Mucosa of descending colon (tissue), 3 donors: ENCODE results near the gene THAP3. TPM values are rescaled to one million over a fixed set of nuclear protein-coding genes. Genes with fewer than 3 reads are reported as not detected.

Experiments used
- ATAC-seq: fragments of 200-7000 bp; cut with Tn5 transposase; one replicate; pipeline ENCODE4 v1.9.1; 2020; ENCODE audit warnings: mild to moderate bottlenecking, moderate library complexity
- DNase-seq, 3 donors: peaks; one replicate each; pipeline ENCODE4 v3.0.0-alpha.2; 2020
- H3K36me3 ChIP-seq: fragments of 200-600 bp; one replicate; pipeline ENCODE4 v1.8.0; 2021; ENCODE audit warnings: low read depth, mild to moderate bottlenecking
- H3K4me1 ChIP-seq: fragments of 200-600 bp; one replicate; pipeline ENCODE4 v1.8.0; 2021; ENCODE audit warnings: low read depth, mild to moderate bottlenecking
- H3K4me3 ChIP-seq: fragments of 200-600 bp; one replicate; pipeline ENCODE4 v1.8.0; 2021; ENCODE audit warnings: mild to moderate bottlenecking
- H3K9me3 ChIP-seq: fragments of 200-600 bp; one replicate; pipeline ENCODE4 v1.8.0; 2021; ENCODE audit warnings: mild to moderate bottlenecking
- intact Hi-C, 2 donors: fragments of 100-400 bp; cut with DNase I in 1 of 2; cut with micrococcal nuclease in 1 of 2; formaldehyde crosslinking; loops; one replicate each; pipeline versions ENCODE4 v1.11.0 to v1.11.1; 2022; cut with DNase I, micrococcal nuclease
- total RNA-seq, 3 donors: library from RNA; stranded (reverse); fragmentation: NEBNext Ultra II Directional in 2 of 3; extraction: Animal tissue kit (Norgen Biotek cat#: 25700) in 2 of 3; gene quantifications; one replicate each; pipeline versions ENCODE4 v1.2.1 to v1.2.4, GENCODE V29; 2021 to 2023
- TF ChIP-seq, protein P1 (sequence below): fragments of 200-600 bp; IDR thresholded peaks from one replicate; pipeline ENCODE4 v1.8.0; 2022; ENCODE audit warnings: antibody characterized with exemption, mild to moderate bottlenecking
- donor health status: DM: no; HTN: no; CAD: no; lungs with moderate emphysema.
- donor health status: DM: no; HTN: no; CAD: no.
- donor health status: DM: no; HTN: yes; CAD: no.

The THAP3 gene
- total RNA-seq, 3 donors from 2014 or later = 8.5 to 19.4 (median 13.7) TPM

DNA sequence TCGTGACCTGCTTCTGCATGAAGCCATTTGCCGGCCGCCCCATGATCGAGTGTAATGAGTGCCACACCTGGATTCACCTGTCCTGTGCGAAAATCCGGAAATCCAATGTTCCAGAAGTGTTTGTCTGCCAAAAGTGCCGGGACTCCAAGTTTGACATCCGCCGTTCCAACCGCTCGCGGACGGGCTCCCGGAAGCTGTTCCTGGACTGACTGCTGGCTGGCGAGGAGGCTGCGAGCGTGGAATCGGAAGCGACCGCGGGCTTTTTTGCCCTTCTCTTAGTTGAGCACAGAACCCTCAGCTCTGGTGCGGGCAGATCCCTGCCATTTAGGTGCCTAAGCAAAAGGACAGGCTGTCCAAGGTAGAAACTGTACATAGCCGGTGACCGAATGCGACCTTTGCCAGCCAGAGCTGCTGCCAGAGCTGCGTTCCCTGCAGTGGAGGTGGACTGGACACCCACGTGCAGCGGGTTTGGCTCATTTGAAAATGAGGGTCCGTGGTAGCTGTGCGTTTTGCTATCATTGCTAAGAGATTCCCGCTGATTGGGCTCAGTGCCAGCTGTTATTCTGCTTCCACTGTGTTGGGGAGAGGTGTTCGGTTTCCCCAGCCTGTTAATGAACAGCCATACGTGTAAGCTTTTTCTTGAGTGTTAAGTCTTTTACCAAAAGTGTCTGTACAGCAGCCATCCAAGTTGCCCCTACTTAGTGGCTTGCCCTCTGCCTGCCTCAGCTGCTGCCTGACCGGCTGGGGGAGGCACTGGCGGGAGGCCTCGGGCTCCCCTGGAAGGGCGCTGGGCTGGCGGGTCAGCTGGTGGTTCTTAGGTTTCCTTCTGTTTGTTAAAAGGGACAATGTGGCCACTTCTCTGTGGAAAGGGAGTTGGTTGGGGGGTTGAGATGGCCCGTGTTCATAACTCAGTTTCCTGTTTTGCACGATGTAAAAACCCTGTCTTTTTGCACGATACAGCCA lies 3.0 kb upstream of the THAP3 start:
- ATAC-seq = no peak
- DNase-seq = no peak
- intact Hi-C loops = no loop called here
- H3K9me3 ChIP-seq = no peaks in the 10 kb centered on the region
- H3K4me3 ChIP-seq = no peak overlapping the region
- H3K36me3 ChIP-seq = peaks cover 9% of the 10 kb centered on the region
- TF ChIP-seq, protein P1, sequence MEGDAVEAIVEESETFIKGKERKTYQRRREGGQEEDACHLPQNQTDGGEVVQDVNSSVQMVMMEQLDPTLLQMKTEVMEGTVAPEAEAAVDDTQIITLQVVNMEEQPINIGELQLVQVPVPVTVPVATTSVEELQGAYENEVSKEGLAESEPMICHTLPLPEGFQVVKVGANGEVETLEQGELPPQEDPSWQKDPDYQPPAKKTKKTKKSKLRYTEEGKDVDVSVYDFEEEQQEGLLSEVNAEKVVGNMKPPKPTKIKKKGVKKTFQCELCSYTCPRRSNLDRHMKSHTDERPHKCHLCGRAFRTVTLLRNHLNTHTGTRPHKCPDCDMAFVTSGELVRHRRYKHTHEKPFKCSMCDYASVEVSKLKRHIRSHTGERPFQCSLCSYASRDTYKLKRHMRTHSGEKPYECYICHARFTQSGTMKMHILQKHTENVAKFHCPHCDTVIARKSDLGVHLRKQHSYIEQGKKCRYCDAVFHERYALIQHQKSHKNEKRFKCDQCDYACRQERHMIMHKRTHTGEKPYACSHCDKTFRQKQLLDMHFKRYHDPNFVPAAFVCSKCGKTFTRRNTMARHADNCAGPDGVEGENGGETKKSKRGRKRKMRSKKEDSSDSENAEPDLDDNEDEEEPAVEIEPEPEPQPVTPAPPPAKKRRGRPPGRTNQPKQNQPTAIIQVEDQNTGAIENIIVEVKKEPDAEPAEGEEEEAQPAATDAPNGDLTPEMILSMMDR = no peak
- peaks cover 6% of the 10 kb centered on the region for H3K4me1 ChIP-seq

DNA sequence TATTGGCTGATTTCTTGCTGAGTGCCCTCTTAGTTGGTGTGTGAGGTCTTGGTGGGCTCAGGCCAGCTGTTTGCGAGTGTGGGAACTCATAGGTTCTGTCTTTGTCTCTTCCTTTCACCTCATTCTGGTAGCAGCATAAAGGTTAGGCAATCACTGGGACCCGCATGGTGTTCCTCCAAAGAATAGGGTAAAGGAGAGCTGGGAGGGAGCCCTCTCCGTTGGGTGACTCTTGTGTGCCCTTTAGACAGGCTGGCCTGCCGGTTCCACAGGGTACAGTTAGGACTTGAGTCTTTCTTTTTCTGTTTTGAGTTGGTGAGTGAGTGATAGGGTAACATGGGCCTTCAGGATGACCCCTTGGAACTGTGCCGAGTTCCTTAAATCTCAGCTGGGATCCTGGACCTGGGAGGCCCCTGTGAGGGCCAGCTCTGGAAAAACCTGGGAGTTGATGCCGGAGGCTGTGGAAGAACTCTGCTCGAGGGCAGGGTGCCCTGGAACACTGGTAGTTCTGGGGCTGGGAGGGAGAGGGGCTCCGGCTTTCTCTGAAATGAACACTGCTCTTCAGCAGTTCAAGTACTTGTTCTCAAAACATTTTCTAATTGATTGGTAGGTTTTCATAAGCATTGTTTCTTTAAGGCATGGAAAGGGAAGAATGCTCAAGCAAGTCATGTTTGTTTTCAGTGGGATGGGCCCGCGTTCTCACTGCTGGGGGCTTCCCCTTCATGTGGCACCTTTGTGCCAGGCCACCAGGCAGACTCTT lies 2.1 kb upstream of the THAP3 start:
- TF ChIP-seq, protein P1 = no peak
- no peak overlapping the region for H3K4me3 ChIP-seq
- DNase-seq (no peak), ATAC-seq (no peak)
- H3K9me3 ChIP-seq = no peaks in the 10 kb centered on the region
- peaks cover 6% of the 10 kb centered on the region for H3K4me1 ChIP-seq
- intact Hi-C loops = no loop called here
- peaks cover 9% of the 10 kb centered on the region for H3K36me3 ChIP-seq

DNA sequence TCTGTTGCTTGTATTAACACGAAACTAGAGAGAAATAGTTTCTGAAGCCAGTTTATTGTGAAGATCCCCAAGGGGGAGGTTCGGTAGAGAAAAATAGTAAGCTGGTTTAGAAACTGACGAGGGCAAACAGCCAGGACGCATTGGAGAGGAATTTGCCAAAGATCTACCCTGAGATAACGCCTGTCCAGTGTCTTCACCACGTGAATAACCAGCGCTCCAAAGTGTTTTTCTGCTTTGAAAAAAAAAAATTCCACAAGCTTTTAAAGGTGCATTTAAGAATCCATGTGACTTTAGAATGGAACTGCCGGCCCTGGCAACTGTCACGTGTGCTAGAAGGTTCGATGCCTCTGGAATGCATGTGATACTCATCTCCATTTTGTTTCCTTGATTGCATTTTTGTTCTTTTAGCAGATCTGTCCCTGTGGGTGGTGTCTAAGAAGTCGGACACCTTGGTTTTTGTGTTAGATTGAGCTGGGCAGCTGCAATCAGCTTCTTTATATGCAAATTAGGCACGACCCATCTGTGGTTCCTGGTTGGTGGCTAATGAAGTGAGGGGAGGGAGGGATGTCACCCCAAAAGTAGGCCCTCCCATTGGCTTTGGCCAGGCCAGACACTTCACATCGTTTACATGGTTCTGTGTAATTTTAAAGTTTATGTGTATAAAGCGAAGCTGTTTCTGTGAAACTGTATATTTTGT lies 1.3 kb upstream of the THAP3 start:
- intact Hi-C loops = no loop called here
- H3K36me3 ChIP-seq = peaks cover 9% of the 10 kb centered on the region
- ATAC-seq (no peak), DNase-seq (no peak)
- TF ChIP-seq, protein P1 = no peak
- peaks cover 6% of the 10 kb centered on the region for H3K4me1 ChIP-seq
- H3K9me3 ChIP-seq = no peaks in the 10 kb centered on the region
- no peak overlapping the region for H3K4me3 ChIP-seq

DNA sequence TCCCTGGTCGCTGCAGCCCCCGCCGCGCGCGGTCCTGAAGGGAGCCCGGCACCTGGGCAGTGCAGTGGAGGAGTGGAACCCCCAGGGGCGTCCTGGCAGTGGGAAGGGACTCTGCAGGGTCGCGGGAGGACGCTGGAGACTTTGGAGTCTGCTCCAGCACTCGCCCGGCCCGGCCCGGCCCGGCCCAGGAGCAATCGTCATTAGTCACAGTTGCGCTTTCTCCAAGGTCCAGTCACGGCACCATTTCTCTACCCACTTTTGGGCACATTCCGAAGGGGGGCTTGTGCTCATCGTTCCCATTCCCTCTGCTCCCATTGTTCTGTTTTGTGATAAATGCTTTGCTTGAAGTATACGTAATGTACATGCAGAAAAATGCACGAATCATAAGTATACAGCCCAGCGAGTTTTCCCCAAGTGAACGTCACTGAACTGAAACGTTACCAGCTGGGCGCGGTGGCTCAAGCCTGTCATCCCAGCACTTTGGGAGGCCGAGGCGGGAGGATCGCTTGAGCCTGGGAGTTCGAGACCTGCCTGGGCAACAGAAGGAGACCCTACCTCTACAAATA lies 999 bp downstream of the THAP3 start:
- peaks cover 6% of the 10 kb centered on the region for H3K4me1 ChIP-seq
- intact Hi-C loops = no loop called here
- ATAC-seq (peak; percentile 38), DNase-seq (peak in 2 of 3 donors; percentile 39 to 50)
- H3K9me3 ChIP-seq = no peaks in the 10 kb centered on the region
- TF ChIP-seq, protein P1 = no peak
- peaks cover 9% of the 10 kb centered on the region for H3K36me3 ChIP-seq
- H3K4me3 ChIP-seq = peak overlapping the region; percentile 74

DNA sequence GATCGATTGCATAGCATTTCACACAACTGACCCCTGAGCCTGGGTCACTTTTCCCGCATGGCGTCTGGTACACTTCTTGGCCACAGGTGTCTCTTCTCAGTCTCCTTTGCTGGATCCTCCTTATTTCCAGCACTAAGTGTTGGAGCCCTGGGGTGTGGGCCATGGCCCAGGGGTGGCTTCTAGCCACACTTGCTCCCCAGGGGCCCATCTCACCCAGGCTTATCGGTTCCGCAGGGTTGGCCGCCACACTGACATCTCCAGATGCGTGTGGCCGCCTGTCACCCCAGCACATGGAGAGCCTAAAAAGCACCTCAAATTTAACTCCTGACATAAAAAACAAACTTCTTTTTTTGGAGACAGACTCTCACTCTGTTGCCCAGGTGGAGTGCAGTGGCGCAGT lies 2.4 kb downstream of the THAP3 start:
- TF ChIP-seq, protein P1 = no peak
- Histone ChIP-seq H3K36me3 (no peaks in the 10 kb centered on the region), H3K9me3 (no peaks in the 10 kb centered on the region), H3K4me1 (peaks cover 6% of the 10 kb centered on the region), H3K4me3 (no peak overlapping the region)
- no peak for ATAC-seq
- intact Hi-C loops = no loop called here
- no peak for DNase-seq
